Small intestine (tissue), 7 donors: Measurements from ENCODE around the gene KRT35. TPM values are rescaled to one million over a fixed set of nuclear protein-coding genes. Genes with fewer than 3 reads are reported as not detected.

Experiments used
- DNase-seq, 2 donors: peaks; one replicate each; pipeline versions ENCODE4 v3.0.0 to v3.0.0-alpha.2; 2013
- FAIRE-seq: peaks from 2 replicates; lab custom pipeline; 2012; peaks lifted over from hg19 to GRCh38; lab: Jason Lieb, UNC
- H3K27ac ChIP-seq, 3 donors: one replicate each; pipeline ENCODE4 v1.5.1; 2013; ENCODE audit warnings: low read length in 2 of 3, mild to moderate bottlenecking in 2 of 3, control low read depth in 1 of 3, inconsistent platforms in 1 of 3, low read depth in 1 of 3, moderate library complexity in 1 of 3
- H3K27me3 ChIP-seq, 3 donors: one replicate each; pipeline ENCODE4 v1.6.1; 2013; ENCODE audit warnings: low read length in 3 of 3, inconsistent platforms in 1 of 3; ENCODE audit not compliant: control insufficient read depth in 3 of 3, insufficient read depth in 3 of 3
- H3K36me3 ChIP-seq, 3 donors: one replicate each; pipeline ENCODE4 v1.6.1; 2013; ENCODE audit warnings: low read length in 3 of 3, inconsistent platforms in 1 of 3, low read depth in 1 of 3, mild to moderate bottlenecking in 1 of 3, moderate library complexity in 1 of 3; ENCODE audit not compliant: control insufficient read depth in 3 of 3, insufficient read depth in 2 of 3
- H3K4me1 ChIP-seq, 3 donors: one replicate each; pipeline ENCODE4 v1.6.1; 2013; ENCODE audit warnings: low read length in 2 of 3, inconsistent platforms in 1 of 3, low read depth in 1 of 3, mild to moderate bottlenecking in 1 of 3, moderate library complexity in 1 of 3; ENCODE audit not compliant: control insufficient read depth in 3 of 3, insufficient read depth in 2 of 3
- H3K4me3 ChIP-seq, 3 donors: one replicate each; pipeline ENCODE4 v1.5.1; 2013; ENCODE audit warnings: low read length in 3 of 3, control low read depth in 1 of 3, inconsistent platforms in 1 of 3, low read depth in 1 of 3, mild to moderate bottlenecking in 1 of 3, moderate library complexity in 1 of 3
- H3K9me3 ChIP-seq, 2 donors: one replicate each; pipeline ENCODE4 v1.6.1; 2013; ENCODE audit warnings: low read depth in 1 of 2, low read length in 1 of 2; ENCODE audit not compliant: control insufficient read depth in 2 of 2, insufficient read depth in 1 of 2
- WGBS, 3 donors: extraction: QIAGEN DNeasy Blood & Tissue Kit; methylation state at CpG; one replicate each; pipeline ENCODE4 v1.1.7; 2013; 5-methylcytosine and 5-hydroxymethylcytosine counted together
- polyA plus RNA-seq, 4 donors: library from polyadenylated mRNA; stranded (reverse) in 3 of 4; unstranded in 1 of 4; fragments of 200-250 nt in 3 of 4; fragments of 120-200 nt in 1 of 4; gene quantifications; one replicate each; pipeline versions ENCODE4 v1.2.1 to v1.2.3, GENCODE V29; 2013
- donor health status: healthy with polysubstance abuse.
- donor health status: control.
- donor health status: control.
- donor health status: Bipolar disorder and iron deficiency.
- donor health status: healthy.

Gene KRT35
- polyA plus RNA-seq, 4 donors: not detected

DNA sequence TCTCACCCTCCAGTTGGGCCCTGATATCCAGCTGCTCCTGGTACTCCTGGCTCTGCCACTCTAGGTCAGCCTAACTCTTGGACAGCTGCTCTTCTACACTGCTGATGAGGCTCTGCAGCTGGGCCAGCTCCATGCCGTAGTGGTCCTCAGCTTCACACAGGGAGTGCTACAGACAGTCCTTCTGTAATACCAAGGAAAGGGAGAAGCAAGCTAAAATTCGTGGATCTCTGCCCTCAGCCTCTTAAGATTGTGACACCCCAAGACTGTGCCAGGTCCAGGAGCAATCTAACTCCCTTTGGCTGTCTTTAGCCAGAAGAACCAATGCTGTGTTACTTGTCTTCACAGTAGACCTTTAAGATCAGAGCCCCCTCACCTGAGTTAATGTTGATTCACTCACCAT, 32.4 kb downstream of the KRT35 start:
- WGBS, 3 donors: 39 to 54% (median 42%) methylated on average over 2 of the region's 2 CpGs

GRCh38 chr17:41446806-41447205, 34.1 kb downstream of the KRT35 start:
- peaks cover 0 to 4% of the 10 kb centered on the region in 2 donors for H3K9me3 ChIP-seq
- H3K36me3 ChIP-seq: no peaks in the 10 kb centered on the region
- no peak for DNase-seq
- FAIRE-seq: no peak
- peaks cover 0 to 2% (median 0%) of the 10 kb centered on the region in 3 donors for H3K27me3 ChIP-seq
- WGBS, 3 donors: 64 to 83% (median 73%) methylated on average over 2 of the region's 2 CpGs
- H3K4me3 ChIP-seq: no peak overlapping the region
- no peak overlapping the region for H3K27ac ChIP-seq
- no peaks in the 10 kb centered on the region for H3K4me1 ChIP-seq

More for the DNA sequence above, 32.4 kb downstream of the KRT35 start:
- Histone ChIP-seq H3K4me3 (no peak overlapping the region), H3K36me3 (no peaks in the 10 kb centered on the region), H3K9me3 (peaks cover 0 to 9% of the 10 kb centered on the region in 2 donors), H3K27me3 (no peaks in the 10 kb centered on the region), H3K27ac (no peak overlapping the region), H3K4me1 (no peaks in the 10 kb centered on the region)
- FAIRE-seq (no peak), DNase-seq (no peak)

DNA sequence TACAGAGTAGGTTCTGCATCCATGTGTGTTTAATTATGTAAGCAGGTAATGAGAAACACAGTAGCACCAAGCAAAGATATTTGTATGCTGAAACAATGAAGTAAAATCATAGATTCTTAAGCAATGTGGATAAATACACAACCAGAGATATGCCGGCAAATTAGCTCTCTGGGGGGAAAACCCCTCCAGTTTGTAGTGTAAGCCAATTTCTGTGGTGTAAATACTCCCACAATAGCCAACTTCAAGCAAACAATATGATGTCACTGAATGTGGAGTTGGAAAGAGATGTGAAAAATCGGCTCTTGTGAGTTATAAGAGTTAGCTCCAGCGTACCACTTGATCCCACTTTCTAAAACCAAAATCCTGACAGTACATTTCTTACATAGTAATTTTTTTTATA, 36.3 kb downstream of the KRT35 start:
- no peak overlapping the region for H3K27ac ChIP-seq
- WGBS, 3 donors: 68 to 77% (median 73%) methylated on average over 3 of the region's 3 CpGs
- H3K4me1 ChIP-seq: no peaks in the 10 kb centered on the region
- no peaks in the 10 kb centered on the region for H3K36me3 ChIP-seq
- H3K9me3 ChIP-seq: peaks cover 0 to 2% of the 10 kb centered on the region in 2 donors
- DNase-seq: no peak
- no peak for FAIRE-seq
- H3K4me3 ChIP-seq: no peak overlapping the region
- peaks cover 0 to 9% (median 0%) of the 10 kb centered on the region in 3 donors for H3K27me3 ChIP-seq

DNA sequence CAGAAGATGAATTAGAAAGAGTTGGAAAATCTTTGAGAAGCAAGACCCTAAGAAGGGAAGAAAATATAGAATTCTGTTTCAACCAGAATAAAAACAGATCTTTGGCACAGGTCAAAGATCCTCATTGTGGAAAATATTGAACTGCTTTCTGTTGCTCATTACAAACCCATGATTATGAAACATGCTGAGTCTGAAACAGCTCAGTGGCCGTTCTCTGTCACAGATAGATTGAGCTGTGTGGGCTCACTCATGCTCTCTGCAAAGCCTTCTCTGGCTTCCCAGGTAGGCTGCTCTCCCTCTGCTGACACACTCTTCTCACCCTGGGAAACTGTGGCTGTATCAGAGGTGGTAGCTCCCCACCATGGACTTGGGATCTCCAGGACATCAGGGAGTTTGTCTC, 36.8 kb downstream of the KRT35 start:
- FAIRE-seq: no peak
- no peak overlapping the region for H3K4me3 ChIP-seq
- no peak overlapping the region for H3K27ac ChIP-seq
- peaks cover 0 to 2% of the 10 kb centered on the region in 2 donors for H3K9me3 ChIP-seq
- H3K36me3 ChIP-seq: no peaks in the 10 kb centered on the region
- 31 to 48% (median 47%) methylated on average over 1 of the region's 1 CpG for WGBS, 3 donors
- H3K4me1 ChIP-seq: no peaks in the 10 kb centered on the region
- no peak for DNase-seq
- peaks cover 0 to 9% (median 0%) of the 10 kb centered on the region in 3 donors for H3K27me3 ChIP-seq

DNA sequence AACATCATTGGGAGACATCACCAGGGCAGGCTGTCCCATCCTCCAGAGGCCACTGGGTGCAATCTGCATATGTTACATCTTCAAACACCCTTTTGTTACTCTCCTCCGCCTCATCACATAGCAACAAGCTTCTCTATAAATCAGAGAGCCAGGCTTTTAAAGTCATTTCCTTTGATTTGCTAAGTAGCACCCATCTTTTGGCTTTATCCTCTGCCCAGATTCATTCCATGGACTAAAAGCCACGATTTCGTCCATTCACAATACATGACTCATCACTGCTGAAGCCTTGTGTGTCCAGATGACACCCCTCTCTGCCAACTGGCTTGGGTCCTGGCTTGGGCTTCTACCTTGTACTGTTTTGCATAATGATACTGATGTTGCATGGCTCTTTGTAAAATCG, 38.2 kb downstream of the KRT35 start:
- no peak for FAIRE-seq
- Histone ChIP-seq H3K36me3 (no peaks in the 10 kb centered on the region), H3K27me3 (peaks cover 0 to 9% (median 0%) of the 10 kb centered on the region in 3 donors), H3K27ac (no peak overlapping the region), H3K9me3 (peaks cover 0 to 2% of the 10 kb centered on the region in 2 donors), H3K4me1 (no peaks in the 10 kb centered on the region), H3K4me3 (no peak overlapping the region)
- 82 to 84% (median 84%) methylated on average over 4 of the region's 4 CpGs for WGBS, 3 donors
- no peak for DNase-seq

- no peak within 1 kb of the TSS for H3K4me3 ChIP-seq
- H3K27me3 ChIP-seq: peaks cover 0 to 9% (median 0%) of the 10 kb centered on the region in 3 donors
- 88 to 95% (median 93%) methylated on average over 10 of the region's 10 CpGs for WGBS, 3 donors
- no peak for DNase-seq
- H3K4me1 ChIP-seq: no peaks in the 10 kb centered on the region
- H3K36me3 ChIP-seq: no peaks in the 10 kb centered on the region
- H3K27ac ChIP-seq: no peak within 1 kb of the TSS
- no peak for FAIRE-seq
- peaks cover 0 to 2% of the 10 kb centered on the region in 2 donors for H3K9me3 ChIP-seq
Measured at GRCh38 chr17:41440531-41441033, 40.4 kb downstream of the KRT35 start, which contains the start of gene KRT38. Gene KRT38 (minus strand): TSS chr17:41440983. CDS start chr17:41440921, 62 bp downstream.

- Histone ChIP-seq H3K27ac (no peak overlapping the region), H3K9me3 (no peaks in the 10 kb centered on the region), H3K36me3 (no peaks in the 10 kb centered on the region), H3K4me3 (no peak overlapping the region), H3K4me1 (no peaks in the 10 kb centered on the region), H3K27me3 (peaks cover 0 to 12% (median 0%) of the 10 kb centered on the region in 3 donors)
- DNase-seq: no peak
- no peak for FAIRE-seq
- 60 to 66% (median 64%) methylated on average over 5 of the region's 5 CpGs for WGBS, 3 donors
Measured at GRCh38 chr17:41439375-41439774, 41.6 kb downstream of the KRT35 start.

DNA sequence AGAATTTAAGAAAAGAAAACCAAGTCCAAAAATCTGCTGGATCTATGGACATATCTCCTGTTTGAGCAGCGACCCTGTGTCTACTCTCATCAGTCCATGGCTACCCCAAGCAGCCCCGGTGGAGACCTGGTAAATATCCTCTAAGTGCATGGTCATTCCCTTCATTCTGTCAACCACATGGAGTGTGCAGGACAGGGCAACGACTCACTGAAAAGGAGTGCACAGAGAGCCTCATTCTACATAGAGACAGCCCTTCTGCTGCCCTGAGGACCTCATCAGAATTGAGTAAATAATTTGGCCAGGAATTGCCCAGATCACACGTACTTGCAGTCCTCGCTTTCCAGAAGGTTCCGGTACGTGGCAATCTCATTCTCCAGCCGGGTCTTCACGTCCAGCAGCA, 43.2 kb downstream of the KRT35 start:
- Histone ChIP-seq H3K4me1 (no peaks in the 10 kb centered on the region), H3K9me3 (no peaks in the 10 kb centered on the region), H3K27me3 (peaks cover 0 to 10% (median 0%) of the 10 kb centered on the region in 3 donors), H3K36me3 (no peaks in the 10 kb centered on the region), H3K4me3 (no peak overlapping the region), H3K27ac (no peak overlapping the region)
- DNase-seq: no peak
- FAIRE-seq: no peak
- 81 to 91% (median 86%) methylated on average over 9 of the region's 9 CpGs for WGBS, 3 donors

DNA sequence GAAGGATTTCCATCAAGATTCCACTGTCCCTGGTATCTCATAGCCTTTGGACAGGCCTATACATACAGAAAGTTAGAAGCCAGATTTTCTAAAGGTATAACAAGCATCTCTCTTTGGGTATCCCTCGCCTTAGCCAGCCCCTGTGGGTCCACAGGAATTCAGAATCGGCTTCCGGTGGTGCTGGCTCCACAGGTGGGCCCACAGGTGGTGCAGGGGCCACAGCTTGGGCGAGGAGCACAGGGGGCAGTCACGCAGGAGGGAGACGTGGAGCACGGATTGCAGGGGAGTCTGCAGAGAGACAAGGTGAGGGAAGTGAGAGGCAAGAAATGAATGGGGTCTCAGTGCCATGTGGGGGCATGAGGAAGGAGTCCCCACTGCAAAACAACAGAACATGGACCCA, 43.7 kb downstream of the KRT35 start:
- WGBS, 3 donors: 72 to 86% (median 82%) methylated on average over 7 of the region's 7 CpGs
- H3K9me3 ChIP-seq: no peaks in the 10 kb centered on the region
- no peak overlapping the region for H3K4me3 ChIP-seq
- FAIRE-seq (no peak), DNase-seq (no peak)
- H3K27me3 ChIP-seq: peaks cover 0 to 10% (median 0%) of the 10 kb centered on the region in 3 donors
- no peaks in the 10 kb centered on the region for H3K4me1 ChIP-seq
- H3K27ac ChIP-seq: no peak overlapping the region
- no peaks in the 10 kb centered on the region for H3K36me3 ChIP-seq
